Astrocyte (in vitro differentiated cells and primary cell): ENCODE data around the gene FBXW9. TPM values are rescaled to one million over a fixed set of nuclear protein-coding genes. Genes with fewer than 3 reads are reported as not detected.

Source experiments
- DNase-seq: peaks from one replicate; pipeline ENCODE4 v3.0.0-alpha.2; 2010; ENCODE audit warnings: low read depth
- FAIRE-seq: peaks from 2 replicates; lab custom pipeline; 2011; peaks lifted over from hg19 to GRCh38; lab: Jason Lieb, UNC
- H2AFZ ChIP-seq: 2 replicates; pipeline ENCODE4 v1.6.0; 2012; ENCODE audit warnings: low read depth, low read length, inconsistent platforms
- H3K27ac ChIP-seq: 2 replicates; pipeline ENCODE4 v1.5.1; 2011; ENCODE audit warnings: low read depth, low read length, inconsistent platforms
- H3K27me3 ChIP-seq: 2 replicates; pipeline ENCODE4 v1.6.0; 2011; ENCODE audit warnings: low read length, inconsistent platforms; ENCODE audit not compliant: insufficient read depth
- H3K36me3 ChIP-seq: 2 replicates; pipeline ENCODE4 v1.5.1; 2011; ENCODE audit warnings: low read length, inconsistent platforms; ENCODE audit not compliant: insufficient read depth
- H3K4me1 ChIP-seq: 2 replicates; pipeline ENCODE4 v1.5.1; 2011; ENCODE audit warnings: low read length, inconsistent platforms; ENCODE audit not compliant: insufficient read depth
- H3K4me2 ChIP-seq: 2 replicates; pipeline ENCODE4 v1.6.0; 2012; ENCODE audit warnings: low read length, inconsistent platforms
- H3K4me3 ChIP-seq: 2 replicates; pipeline ENCODE4 v1.5.1; 2011; ENCODE audit warnings: low read depth, mild to moderate bottlenecking, low read length, inconsistent platforms; ENCODE audit not compliant: insufficient read depth
- H3K79me2 ChIP-seq: 2 replicates; pipeline ENCODE4 v1.6.0; 2012; ENCODE audit warnings: mild to moderate bottlenecking, low read length, inconsistent platforms; ENCODE audit not compliant: insufficient read depth
- H3K9ac ChIP-seq: 2 replicates; pipeline ENCODE4 v1.6.0; 2012; ENCODE audit warnings: mild to moderate bottlenecking, low read length, inconsistent platforms
- H3K9me3 ChIP-seq: 2 replicates; pipeline ENCODE4 v1.5.1; 2012; ENCODE audit warnings: low read depth, mild to moderate bottlenecking, low read length, inconsistent platforms; ENCODE audit not compliant: insufficient read depth
- H4K20me1 ChIP-seq: 2 replicates; pipeline ENCODE4 v1.6.0; 2012; ENCODE audit warnings: low read length, inconsistent platforms; ENCODE audit not compliant: insufficient read depth
- H3K27ac Mint-ChIP-seq: one replicate; pipeline ENCODE4 v1.8.0; 2021; ENCODE audit warnings: mild to moderate bottlenecking, mixed read lengths; ENCODE audit not compliant: unreplicated experiment
- H3K27me3 Mint-ChIP-seq: one replicate; pipeline ENCODE4 v1.8.0; 2021; ENCODE audit warnings: low read depth, mixed read lengths; ENCODE audit not compliant: unreplicated experiment
- H3K36me3 Mint-ChIP-seq: one replicate; pipeline ENCODE4 v1.8.0; 2021; ENCODE audit warnings: low read depth, mixed read lengths; ENCODE audit not compliant: unreplicated experiment
- H3K4me1 Mint-ChIP-seq: one replicate; pipeline ENCODE4 v1.8.0; 2021; ENCODE audit warnings: low read depth, mixed read lengths; ENCODE audit not compliant: unreplicated experiment
- H3K4me3 Mint-ChIP-seq: one replicate; pipeline ENCODE4 v1.8.0; 2021; ENCODE audit warnings: mild to moderate bottlenecking, moderate library complexity, mixed read lengths; ENCODE audit not compliant: unreplicated experiment
- H3K9me3 Mint-ChIP-seq: one replicate; pipeline ENCODE4 v1.8.0; 2021; ENCODE audit warnings: mild to moderate bottlenecking, mixed read lengths; ENCODE audit not compliant: unreplicated experiment
- CTCF ChIP-seq: IDR thresholded peaks from 2 replicates; pipeline ENCODE4 v1.5.1; 2011; ENCODE audit warnings: low read depth, mild to moderate bottlenecking, inconsistent platforms, low read length, moderate library complexity; ENCODE audit not compliant: insufficient read depth
- EZH2 ChIP-seq: IDR thresholded peaks from 2 replicates; pipeline ENCODE4 v1.6.1; 2012; ENCODE audit warnings: mild to moderate bottlenecking, low read length, inconsistent platforms; ENCODE audit not compliant: insufficient read depth
- total RNA-seq: library from RNA; stranded (reverse); gene quantifications from 2 replicates; pipeline ENCODE4 v1.2.1, GENCODE V29; 2021

FBXW9 gene
- total RNA-seq, 1 donor from 2014 or later: 9.9 TPM

- no peak for FAIRE-seq
- no peak overlapping the region for H3K4me3 Mint-ChIP-seq
- no peak overlapping the region for H2AFZ ChIP-seq
These were observed 40.9 kb downstream of the FBXW9 start for GRCh38 chr19:12655546-12655945.

GRCh38 chr19:12652219-12652618, 44.2 kb downstream of the FBXW9 start:
- Histone ChIP-seq H3K9me3 (no peaks in the 10 kb centered on the region), H2AFZ (no peak overlapping the region), H4K20me1 (no peaks in the 10 kb centered on the region), H3K36me3 (peaks cover 9% of the 10 kb centered on the region), H3K27me3 (no peaks in the 10 kb centered on the region), H3K4me1 (no peaks in the 10 kb centered on the region), H3K9ac (no peak overlapping the region), H3K79me2 (no peaks in the 10 kb centered on the region), H3K27ac (no peak overlapping the region), H3K4me2 (no peak overlapping the region), H3K4me3 (no peak overlapping the region)
- Mint-ChIP-seq H3K4me3 (no peak overlapping the region), H3K27ac (no peak overlapping the region), H3K36me3 (peaks cover 33% of the 10 kb centered on the region), H3K9me3 (no peaks in the 10 kb centered on the region), H3K4me1 (no peaks in the 10 kb centered on the region), H3K27me3 (no peaks in the 10 kb centered on the region)
- DNase-seq (no peak), FAIRE-seq (no peak)
- TF ChIP-seq CTCF: no peak

More at GRCh38 chr19:12655546-12655945, 40.9 kb downstream of the FBXW9 start:
- Mint-ChIP-seq H3K36me3 (peaks cover 33% of the 10 kb centered on the region), H3K9me3 (no peaks in the 10 kb centered on the region), H3K27ac (no peak overlapping the region), H3K4me1 (no peaks in the 10 kb centered on the region), H3K27me3 (no peaks in the 10 kb centered on the region)
- Histone ChIP-seq H3K4me2 (no peak overlapping the region), H3K27ac (no peak overlapping the region), H3K27me3 (no peaks in the 10 kb centered on the region), H4K20me1 (no peaks in the 10 kb centered on the region), H3K9me3 (no peaks in the 10 kb centered on the region), H3K36me3 (peaks cover 13% of the 10 kb centered on the region), H3K79me2 (no peaks in the 10 kb centered on the region), H3K9ac (no peak overlapping the region), H3K4me3 (no peak overlapping the region), H3K4me1 (no peaks in the 10 kb centered on the region)
- no peak for DNase-seq
- TF ChIP-seq CTCF (no peak), EZH2 (no peak)

GRCh38 chr19:12649941-12650340, 46.5 kb downstream of the FBXW9 start:
- no peak for FAIRE-seq
- H3K4me1 Mint-ChIP-seq: no peaks in the 10 kb centered on the region
- no peak overlapping the region for H3K27ac Mint-ChIP-seq
- no peak for TF ChIP-seq CTCF
- TF ChIP-seq EZH2: no peak
- H3K4me3 Mint-ChIP-seq: no peak overlapping the region
- Histone ChIP-seq H2AFZ (no peak overlapping the region), H3K4me1 (no peaks in the 10 kb centered on the region), H3K27ac (no peak overlapping the region), H3K36me3 (peaks cover 1% of the 10 kb centered on the region), H3K27me3 (no peaks in the 10 kb centered on the region), H3K9me3 (no peaks in the 10 kb centered on the region), H3K4me3 (no peak overlapping the region), H4K20me1 (no peaks in the 10 kb centered on the region), H3K79me2 (no peaks in the 10 kb centered on the region), H3K4me2 (no peak overlapping the region), H3K9ac (no peak overlapping the region)
- no peaks in the 10 kb centered on the region for H3K27me3 Mint-ChIP-seq
- no peaks in the 10 kb centered on the region for H3K9me3 Mint-ChIP-seq
- peaks cover 22% of the 10 kb centered on the region for H3K36me3 Mint-ChIP-seq
- DNase-seq: no peak
